GM19035 (cell line): Measurements from ENCODE around the gene POLR3GL.
"Not testable (repeated sequence)": the region's sequence is repeated elsewhere in the genome, so short reads cannot be mapped to it uniquely, and the experiment has no call there.

Source experiments
- ATAC-seq: cut with Tn5 transposase; IDR thresholded peaks from one replicate; pipeline ENCODE4 v1.9.1; 2021; ENCODE audit not compliant: unreplicated experiment

The POLR3GL gene

DNA sequence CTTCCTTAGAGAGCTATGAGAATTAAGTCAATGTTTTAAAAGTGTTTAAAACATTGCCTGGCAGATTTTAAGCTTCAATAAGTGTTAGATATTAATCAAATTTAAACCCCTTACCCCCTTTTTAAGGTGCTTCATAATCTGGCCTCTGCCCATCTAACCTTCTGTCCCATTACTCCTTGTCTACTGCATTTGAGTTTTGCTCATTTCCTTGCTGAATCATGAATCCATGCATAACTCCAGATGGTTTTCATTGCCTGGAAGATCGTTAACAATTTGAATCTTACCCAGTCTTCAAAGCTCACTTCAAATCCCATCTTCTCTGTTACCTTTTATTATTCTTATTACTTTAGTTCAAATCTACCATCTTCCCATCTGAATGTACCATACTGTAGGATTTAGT, 52.4 kb downstream of the POLR3GL start:
- ATAC-seq = no peak

DNA sequence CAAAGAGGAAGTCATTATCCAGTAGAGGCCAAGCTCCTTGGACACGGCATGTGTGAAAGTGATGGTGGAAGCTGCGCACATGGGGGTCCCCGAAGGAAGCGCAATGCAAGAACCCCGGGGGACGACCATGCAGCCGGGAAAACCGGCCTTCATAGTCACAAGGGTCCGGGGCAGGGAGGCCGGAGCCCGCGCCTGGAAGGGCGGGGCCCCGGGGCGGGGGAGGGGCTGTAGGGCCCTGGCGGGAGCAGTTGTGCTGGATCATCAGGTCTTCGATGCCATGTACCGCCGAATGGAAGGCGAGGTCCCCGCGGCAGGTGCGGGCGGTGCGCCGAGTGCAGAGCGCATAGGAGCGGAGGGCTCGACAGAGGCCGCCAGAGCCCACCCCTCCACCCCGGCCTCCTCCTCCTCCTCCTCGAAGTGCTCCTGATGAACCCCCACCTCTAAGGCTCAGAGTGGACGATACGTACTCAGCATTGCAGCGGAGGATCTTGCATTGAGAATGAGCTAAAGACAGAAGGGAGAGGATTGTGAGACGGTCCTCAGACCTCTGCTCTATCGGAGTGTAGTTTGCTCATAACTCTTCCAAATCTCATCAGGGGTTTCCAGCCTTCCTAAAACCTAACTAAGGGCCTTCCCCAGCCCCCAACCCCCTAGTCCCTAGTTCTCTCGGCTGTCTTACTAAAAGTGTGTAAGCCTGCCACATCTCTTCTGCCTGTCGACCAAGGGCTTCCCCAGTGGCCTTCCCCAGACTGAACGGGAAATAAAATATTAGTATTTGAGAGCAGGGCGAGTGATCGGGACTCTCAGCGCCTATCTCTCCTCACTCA, 55.0 kb downstream of the POLR3GL start:
- no peak for ATAC-seq

DNA sequence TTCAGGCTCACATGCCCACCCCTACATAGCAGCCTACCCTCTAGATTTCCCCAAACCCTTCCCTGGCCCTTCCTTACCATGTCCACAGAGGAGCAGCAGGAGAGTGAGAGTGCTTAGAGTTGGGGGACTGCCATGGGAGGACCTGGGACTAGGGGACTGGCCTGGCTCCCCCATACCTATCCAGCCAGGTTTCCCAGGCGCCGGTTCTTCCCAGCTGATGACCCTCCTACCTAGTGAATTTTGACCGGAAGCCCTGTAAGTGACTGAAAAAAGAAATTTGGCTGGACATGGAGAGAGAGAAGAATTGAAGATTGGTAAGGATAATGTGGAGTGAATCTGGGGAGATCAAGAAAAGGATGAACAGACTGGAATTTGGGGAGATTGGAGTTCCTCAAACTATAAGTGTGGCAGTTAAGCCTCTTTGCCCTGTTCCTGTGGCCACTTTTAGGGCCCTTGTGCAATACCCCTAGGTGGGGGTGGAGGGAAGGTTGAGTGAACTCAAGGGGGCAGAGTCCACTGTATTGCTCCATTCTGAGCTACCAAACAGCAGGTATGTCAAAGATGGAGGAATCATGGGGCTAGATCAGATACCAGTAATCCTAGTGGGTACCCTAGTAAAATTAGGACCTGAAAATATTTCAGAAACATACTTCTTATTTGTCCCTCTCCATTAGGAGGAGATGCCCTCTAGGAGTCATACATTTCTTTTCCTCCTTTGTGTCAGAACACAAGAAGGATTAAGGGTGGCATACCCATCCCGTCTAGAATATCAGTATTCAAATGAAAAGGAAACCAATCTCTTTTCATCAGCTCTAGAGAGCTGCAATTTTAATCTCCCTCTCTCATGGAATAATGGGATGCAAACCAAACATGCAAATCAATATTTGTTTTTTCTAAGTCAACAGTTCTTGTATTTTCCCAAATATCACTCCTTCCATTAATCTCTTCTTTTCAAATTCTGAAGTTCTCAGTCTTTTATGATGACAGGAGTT, 55.9 kb downstream of the POLR3GL start:
- no peak for ATAC-seq

DNA sequence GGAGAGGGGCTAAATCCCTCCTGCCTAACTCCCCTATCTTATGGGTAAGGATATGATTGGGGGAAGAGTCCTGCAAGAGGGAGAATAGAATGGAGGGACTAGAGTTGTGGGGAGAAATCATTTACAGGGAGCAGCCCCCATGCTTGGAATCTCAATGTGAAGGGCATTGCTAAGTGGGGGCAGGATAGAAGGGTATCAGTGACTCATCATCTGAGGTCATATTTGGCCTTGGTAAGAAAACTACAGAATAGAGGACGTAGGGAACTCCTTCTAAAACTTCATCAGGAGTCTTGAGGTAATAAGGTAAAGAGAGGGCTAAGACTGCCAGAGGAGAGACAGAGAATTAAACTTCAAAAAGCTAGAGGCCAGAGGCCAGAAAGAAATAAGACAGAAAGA, 56.6 kb downstream of the POLR3GL start:
- ATAC-seq = no peak

DNA sequence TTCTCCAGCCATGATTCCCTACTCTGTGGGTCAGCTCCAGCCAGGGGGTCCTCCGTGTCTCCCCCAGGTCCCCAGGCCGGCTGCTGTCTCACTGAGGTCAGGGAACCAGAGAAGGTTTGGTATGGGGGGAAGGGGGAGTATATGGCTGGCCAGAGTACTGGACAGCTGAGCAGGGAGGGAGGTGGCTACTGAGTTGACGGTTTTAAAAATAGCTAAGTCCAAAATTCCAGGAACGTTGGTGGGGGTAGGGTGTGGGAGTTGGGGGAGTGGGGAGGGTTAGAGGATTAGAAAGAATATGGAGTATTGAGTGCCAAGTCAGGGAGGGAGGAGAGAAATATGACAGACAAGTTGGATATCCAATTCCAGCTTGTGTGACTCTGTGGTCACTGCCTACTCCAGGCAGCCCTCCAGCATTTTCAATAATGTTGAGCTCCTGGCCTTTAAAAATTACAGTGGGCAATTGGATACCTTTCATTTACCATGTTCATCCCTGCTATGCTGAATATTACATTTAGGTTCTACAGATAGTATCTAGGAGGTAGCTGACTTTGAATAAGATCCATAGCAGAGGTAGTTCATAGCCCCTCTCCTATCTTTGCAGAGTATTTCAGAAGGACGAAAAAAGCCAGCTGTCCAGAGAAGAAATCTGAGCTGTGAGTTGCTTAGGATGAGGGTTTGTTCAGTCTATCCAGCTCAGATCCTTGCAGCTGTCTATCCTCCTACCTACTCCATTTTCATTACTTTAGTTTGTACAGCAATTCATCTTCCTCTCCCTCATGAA, 57.3 kb downstream of the POLR3GL start, which contains the start of gene HJV:
Gene HJV (minus strand): TSS at position 114 of the 781 bp plus-strand sequence. CDS start 1,504 bp downstream, outside the sequence.
- no peak for ATAC-seq

DNA sequence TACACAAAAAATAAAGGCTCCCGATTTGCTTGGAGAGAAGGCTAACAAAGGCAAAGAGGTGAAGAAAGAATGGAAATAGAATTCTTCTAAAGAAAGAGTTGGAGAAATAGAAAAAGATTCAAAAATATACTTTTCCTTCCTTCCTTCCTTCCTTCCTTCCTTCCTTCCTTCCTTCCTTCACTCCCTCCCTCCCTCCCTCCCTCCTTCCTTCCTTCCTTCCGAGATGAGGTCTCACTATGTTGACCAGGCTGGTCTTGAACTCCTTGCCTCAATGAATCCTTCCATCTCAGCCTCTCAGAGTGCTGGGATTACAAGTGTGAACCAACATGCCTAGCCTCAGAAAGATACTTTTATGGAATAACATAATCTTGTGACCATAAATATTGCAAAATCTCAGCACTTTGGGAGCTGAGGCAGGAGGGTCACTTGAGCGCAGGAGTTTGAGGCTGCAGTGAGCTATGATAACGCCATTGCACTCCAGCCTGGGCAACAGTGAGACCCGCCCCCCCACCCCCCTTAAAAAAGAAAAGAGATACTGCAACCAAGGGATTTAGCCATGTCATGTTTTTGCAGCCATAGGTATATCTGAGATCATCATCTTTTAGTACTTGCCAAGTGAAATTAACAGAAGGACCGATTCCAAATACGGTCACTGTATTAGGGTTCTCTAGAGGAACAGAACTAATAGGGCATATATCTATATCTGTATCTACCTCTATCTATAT, 58.1 kb downstream of the POLR3GL start:
- no peak for ATAC-seq

DNA sequence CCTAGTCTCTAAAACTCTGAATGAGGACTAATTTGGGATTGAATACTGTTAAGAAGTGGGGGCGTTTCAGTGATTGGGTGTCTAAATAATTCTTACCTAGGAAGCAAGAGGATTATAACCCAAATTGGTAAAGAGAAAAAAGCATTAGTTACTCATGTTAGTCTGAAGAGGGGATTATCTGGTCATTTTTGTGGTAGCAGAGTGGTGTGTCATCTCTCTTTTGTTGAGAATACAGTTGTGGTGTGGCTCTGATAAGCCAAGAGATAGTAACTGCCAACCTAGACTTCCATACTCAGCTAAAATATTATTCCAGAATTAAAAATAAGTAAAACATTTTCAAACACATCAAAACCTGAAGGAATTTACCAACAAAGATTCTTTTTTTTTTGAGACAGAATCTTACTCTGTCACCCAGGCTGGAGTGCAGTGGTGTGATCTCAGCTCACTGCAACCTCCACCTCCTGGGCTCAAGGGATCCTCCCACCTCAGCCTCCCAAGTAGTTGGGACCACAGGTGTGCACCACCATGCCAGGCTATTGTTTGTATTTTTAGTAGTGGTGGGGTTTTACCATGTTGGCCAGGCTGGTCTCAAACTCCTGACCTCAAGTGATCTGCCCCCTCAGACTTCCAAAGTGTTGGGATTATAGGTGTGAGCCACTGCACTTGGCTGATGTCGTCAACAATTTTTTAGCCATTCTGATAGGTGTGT, 61.5 kb downstream of the POLR3GL start:
- ATAC-seq = not testable (repeated sequence)

DNA sequence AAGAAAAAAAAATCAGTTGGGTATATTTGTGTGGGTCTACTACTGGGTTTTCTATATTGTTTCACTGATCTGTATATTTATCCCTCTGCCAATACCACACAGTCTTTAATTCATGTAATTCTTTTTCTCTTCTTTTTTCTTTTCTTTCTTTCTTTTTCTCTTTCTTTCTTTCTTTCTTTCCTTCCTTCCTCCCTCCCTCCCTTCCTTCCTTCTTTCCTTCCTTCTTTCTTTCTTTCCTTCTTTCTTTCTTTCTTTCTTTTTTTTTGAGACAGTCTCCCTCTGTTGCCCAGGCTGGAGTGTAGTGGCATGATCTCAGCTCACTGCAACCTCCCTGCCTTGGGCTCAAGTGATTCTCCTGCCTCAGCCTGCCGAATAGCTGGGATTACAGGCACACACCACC, 62.2 kb downstream of the POLR3GL start:
- not testable (repeated sequence) for ATAC-seq
